GM12892 (cell line): Measurements from ENCODE around the gene IGFBP5.

ENCODE experiments used
- DNase-seq: peaks from one replicate; pipeline ENCODE4 v3.0.0; 2011; ENCODE audit not compliant: insufficient read length
- FAIRE-seq: peaks from 2 replicates; lab custom pipeline; 2011; peaks lifted over from hg19 to GRCh38; lab: Jason Lieb, UNC
- POLR2A ChIP-seq: IDR thresholded peaks from 2 replicates; pipeline ENCODE4 v1.6.1; 2011; ENCODE audit warnings: low read depth, low read length, control low read depth
- POLR2AphosphoS5 ChIP-seq: IDR thresholded peaks from 2 replicates; pipeline ENCODE4 v1.6.1; 2011; ENCODE audit warnings: low read depth, low read length, control low read depth
- TAF1 ChIP-seq: IDR thresholded peaks from 2 replicates; pipeline ENCODE4 v1.6.1; 2011; ENCODE audit warnings: low read depth, mild to moderate bottlenecking, control low read depth, low read length, borderline replicate concordance

Gene IGFBP5

DNA sequence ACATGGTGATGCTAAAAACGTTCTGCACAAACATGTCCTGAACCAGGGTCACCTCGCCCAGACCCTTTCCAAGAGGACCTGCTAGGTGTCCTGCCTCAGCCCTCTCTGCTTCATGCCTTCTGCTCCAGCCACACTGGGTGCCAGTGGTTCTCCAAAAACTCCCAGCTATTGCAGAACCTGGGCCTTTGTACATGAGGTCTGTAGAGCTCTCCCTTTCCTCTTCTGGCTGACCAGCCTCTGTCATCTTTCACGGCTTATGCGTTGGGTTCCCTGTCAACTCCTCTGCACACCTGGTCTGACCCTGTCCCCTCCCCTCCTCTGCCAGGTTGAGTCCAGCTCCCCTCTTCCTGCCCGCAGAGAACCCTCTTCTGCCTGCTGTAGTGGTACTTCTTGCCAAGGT, 35.5 kb upstream of the IGFBP5 start:
- TF ChIP-seq POLR2AphosphoS5 (no peak), TAF1 (no peak), POLR2A (no peak)
- no peak for FAIRE-seq
- DNase-seq = no peak

DNA sequence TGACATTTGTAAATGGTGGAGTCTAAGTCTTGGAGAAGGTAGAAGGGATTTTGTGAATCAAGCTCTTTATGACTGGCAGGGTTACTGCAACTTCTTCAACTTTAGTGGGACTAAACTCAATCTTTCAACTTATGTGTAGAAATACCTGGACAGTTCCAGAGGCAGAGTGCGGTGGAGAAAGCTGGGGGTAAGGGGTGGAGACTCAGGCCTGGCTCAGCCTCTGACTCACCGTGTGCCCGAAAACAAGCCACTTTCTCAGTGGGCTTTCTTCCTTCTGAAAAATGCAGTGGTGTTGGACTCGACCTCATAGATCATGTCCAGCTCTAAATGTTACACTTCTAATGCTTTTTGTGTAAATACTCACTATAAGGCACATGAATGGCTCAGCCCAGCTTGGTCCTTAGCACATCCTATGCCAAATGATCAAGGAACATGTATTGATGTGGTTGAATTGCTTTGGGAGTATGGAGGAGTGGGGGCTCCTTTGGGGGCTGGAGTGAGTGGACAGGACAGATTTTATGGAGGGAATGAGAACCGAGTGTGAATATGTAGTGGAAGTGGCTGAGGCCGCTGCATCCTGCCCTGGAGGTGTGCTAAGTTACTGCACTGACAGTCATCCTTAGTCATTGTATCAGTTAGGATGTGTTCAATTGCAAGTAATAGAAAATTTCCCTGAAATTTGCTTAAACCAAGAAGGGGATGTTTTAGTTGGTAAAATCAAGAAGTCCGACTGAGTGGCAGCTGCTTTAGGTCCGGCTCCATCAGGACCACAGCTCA, 32.2 kb upstream of the IGFBP5 start:
- TF ChIP-seq TAF1 (no peak), POLR2AphosphoS5 (no peak), POLR2A (no peak)
- no peak for FAIRE-seq
- no peak for DNase-seq

DNA sequence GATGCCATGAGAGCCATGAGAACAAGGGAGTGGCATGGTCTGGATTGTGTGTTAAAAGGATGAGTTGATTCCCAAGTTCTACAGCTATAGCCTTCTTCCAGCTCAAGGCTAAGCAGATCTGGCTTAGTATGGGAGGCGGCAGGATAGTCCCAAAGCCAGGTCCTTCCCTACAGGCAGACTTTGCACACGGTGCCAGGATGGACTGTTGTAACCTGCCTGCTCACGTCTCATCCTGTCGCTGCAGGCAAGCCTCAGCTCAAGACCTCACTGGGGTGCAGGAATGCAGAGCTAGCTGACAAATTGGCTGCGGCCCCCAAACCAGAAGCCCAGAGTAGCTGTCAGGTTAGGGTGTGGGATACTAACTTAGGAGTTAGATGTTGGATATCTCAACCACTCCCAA, 28.8 kb upstream of the IGFBP5 start:
- no peak for FAIRE-seq
- no peak for DNase-seq
- TF ChIP-seq POLR2A = no peak
- TF ChIP-seq POLR2AphosphoS5 = no peak
- TF ChIP-seq TAF1 = no peak

DNA sequence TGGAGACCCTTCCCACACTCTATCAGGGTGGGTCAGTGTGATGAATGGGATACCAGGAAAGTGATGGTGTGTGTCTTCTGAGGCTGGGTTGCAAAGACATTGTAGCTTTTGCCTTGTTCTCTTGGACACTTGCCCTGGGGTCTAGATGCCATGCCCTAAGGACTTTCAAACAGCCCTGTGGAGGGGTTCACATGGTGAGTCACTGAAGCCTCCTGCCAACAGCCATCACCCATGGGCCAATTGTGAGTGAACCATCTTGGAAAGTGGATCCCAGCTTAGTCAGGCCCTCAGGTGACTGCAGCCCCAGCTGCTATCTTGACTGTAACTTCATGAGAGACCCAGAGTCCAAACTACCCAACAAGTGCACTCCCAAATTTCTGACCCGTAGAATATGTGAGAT, 25.8 kb upstream of the IGFBP5 start:
- FAIRE-seq = no peak
- TF ChIP-seq POLR2AphosphoS5 = no peak
- no peak for TF ChIP-seq POLR2A
- no peak for TF ChIP-seq TAF1
- no peak for DNase-seq

DNA sequence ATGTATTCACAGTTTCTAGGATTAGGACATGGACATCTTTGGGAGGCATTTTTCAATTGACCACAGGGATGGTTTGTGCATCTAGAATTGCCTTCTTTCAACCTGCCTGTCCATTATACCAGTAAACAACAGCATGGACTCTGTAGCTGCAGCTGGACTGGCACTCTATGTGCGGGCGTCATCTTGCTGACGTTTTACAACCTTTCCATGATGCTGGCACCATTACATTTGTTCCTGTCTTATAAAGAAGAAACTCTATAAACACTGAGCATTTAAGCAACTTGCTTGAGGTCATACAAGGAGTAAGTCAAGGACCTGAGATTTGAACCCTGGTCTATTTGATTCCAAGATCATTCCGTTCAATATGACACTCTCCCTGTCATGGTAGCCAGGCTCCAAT, 25.4 kb upstream of the IGFBP5 start:
- FAIRE-seq = no peak
- TF ChIP-seq TAF1 = no peak
- no peak for TF ChIP-seq POLR2A
- TF ChIP-seq POLR2AphosphoS5 = no peak

DNA sequence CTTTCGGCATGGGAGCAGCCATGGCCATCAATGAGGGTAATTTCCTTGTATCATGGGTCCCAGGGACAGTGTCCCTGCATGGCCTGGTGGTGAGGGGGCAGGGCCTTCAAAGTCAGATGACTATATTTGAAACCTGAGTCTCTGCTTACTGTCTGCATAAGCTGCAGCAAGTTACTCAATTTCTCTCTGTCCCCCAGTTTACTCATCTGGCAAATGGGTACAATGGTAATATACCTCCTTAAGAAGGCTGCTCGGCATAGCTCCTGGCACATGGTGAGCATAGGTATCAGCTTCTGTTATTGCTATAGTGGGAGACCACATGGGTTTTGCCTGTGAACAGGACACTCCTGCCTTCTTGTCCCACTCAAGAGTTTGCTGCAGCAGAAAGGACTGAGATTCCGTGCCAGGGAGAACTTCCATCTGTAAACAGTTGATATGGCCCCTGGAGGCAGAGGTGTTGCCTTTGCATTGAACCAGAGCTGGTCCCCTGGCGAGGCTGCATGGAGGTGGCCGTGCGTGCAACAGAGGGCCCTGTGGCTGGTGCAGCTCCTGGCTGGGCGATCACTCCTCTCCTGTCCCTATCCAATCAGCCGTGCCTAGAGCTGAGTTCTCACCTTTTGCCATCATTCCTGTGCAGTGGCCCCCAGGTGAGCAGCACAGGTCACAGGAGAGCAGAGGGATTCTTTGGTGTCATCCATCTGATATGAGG, 22.7 kb upstream of the IGFBP5 start:
- FAIRE-seq = no peak
- TF ChIP-seq TAF1 (no peak), POLR2AphosphoS5 (no peak), POLR2A (no peak)

More for the DNA sequence above, 25.4 kb upstream of the IGFBP5 start:
- no peak for DNase-seq

DNA sequence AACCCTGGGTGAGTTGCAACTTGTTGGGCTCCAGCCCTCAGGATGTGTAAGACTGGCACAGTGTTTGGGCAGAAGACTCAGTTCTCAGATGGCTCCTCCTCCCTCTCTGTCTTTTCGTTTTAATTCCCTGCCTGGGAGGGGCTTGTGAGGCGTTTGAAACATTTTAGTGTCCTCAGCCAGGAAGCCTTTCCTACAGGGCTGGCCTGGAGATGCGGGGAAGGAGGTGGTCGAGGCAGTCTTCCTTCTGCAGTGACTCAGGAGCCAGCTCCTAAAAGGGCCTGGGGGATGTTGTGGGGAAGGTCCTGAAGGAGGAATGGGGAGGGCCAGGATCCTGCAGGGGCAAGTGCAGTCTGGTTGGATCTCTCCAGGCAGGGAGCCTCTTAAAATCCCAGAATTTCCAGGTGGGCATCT, 22.1 kb upstream of the IGFBP5 start:
- FAIRE-seq (no peak), DNase-seq (no peak)
- TF ChIP-seq POLR2AphosphoS5 (no peak), POLR2A (no peak), TAF1 (no peak)

More for the DNA sequence above, 22.7 kb upstream of the IGFBP5 start:
- no peak for DNase-seq

DNA sequence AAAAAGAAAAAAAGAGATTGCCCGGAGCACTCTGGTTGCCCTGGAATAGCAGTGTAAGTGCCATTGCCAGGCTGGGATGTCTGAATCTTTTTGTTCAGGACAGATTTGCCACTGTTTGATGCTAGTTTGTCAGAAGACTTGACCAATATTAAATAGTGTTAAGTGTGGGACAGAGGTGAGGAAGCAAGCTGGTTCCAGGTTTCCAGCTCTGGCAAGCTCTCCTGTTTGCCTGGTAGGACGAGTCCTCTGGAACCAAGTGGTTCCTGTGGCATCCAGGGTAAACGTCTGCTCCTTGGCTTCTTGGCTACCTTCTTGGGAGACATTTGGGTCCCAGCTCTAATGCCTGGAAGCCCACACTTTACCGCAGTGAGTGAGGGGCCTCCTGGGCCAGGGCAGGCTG, 20.8 kb upstream of the IGFBP5 start:
- no peak for FAIRE-seq
- DNase-seq = no peak
- TF ChIP-seq TAF1 = no peak
- no peak for TF ChIP-seq POLR2A
- TF ChIP-seq POLR2AphosphoS5 = no peak

DNA sequence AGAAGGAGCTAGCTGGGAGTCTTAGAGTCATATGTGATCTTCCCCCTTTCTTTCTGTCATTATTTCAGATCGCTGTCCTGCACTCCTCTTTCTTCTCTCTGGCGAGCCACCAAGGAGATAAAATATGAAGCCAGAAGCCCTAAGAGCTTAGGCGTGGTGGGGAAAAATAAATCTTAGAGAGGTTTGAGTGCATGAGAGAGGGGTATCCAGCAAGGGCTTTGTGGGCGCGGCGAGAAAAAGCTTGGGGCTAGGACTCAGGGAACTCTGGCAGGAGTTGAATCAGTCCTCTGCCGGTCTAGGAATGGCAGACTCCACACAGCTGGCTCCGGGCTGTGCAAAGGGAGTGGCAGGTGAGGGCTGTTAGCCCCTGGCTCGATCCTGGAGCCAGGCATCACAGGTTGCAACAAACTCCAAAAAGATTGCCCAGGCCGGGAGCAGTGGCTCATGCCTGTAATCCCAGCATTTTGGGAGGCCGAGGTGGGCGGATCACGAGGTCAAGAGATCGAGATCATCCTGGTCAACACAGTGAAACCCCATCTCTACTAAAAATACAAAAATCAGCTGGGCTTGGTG, 20.1 kb upstream of the IGFBP5 start:
- DNase-seq (no peak), FAIRE-seq (no peak)
- TF ChIP-seq POLR2A (no peak), TAF1 (no peak), POLR2AphosphoS5 (no peak)

DNA sequence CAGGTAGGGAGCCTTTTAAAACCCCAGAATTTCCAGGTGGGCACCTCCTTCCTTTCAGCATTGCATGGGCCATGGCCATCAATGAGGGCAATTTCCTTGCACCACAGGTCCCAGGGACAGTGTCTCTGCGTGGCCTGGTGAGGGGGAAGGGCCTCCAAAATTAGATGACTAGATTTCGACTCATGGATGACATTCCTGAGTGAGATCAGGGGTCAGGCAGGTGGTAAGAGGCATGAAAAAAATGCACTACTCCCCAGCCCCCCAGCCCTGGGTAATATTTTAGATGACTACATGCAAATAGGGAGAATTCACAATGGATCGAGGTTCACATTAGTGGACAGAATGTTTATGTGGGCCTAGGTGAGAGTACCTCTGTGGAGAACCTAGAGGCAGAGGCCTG, 19.0 kb upstream of the IGFBP5 start:
- no peak for DNase-seq
- TF ChIP-seq TAF1 (no peak), POLR2A (no peak), POLR2AphosphoS5 (no peak)
- no peak for FAIRE-seq

DNA sequence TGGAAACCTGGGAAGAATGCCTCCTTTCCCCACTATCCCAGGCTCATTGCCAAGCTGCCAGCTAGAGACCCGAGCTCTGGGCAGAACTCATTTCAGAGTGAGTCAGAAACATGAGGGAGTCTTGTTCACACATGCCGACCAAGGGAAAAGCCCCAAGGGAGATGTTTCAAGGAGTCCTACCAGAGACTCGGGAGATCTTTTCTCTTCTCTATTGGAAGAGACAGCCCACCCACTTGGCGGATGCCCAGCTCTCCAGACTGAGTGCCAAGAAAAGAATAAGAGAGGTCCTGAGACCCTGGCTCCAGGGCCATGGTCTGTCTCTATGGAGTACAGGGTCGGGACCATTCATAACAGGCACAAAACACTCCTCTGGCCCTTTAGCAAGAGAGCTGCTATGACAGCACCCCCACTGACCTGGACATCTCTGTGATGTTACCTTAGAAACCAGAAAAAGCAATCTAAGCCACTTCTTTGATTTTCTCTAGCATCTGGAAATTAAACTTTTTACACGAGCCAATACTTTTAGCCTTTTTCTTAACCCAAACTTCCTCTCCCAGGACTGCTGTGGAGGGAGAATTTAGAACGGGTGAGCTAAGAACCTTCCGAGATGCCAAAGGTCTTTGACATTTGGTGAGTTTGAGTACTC, 18.5 kb upstream of the IGFBP5 start:
- FAIRE-seq = no peak
- no peak for DNase-seq
- no peak for TF ChIP-seq POLR2A
- no peak for TF ChIP-seq POLR2AphosphoS5
- TF ChIP-seq TAF1 = no peak
